GM19099 (cell line): ENCODE data around the gene ZNF24.

Experiments used
- POLR2A ChIP-seq: IDR thresholded peaks from 3 replicates; pipeline ENCODE4 v1.6.1; 2011; ENCODE audit warnings: low read depth; ENCODE audit not compliant: insufficient read length; ENCODE audit errors: extremely low read depth

ZNF24 gene

GRCh38 chr18:35371412-35372195 lies 27.4 kb upstream of the ZNF24 start:
- no peak for TF ChIP-seq POLR2A

GRCh38 chr18:35369126-35369525 lies 24.9 kb upstream of the ZNF24 start:
- TF ChIP-seq POLR2A = no peak

- TF ChIP-seq POLR2A = no peak
Measured at GRCh38 chr18:35368595-35368994, 24.4 kb upstream of the ZNF24 start.

DNA sequence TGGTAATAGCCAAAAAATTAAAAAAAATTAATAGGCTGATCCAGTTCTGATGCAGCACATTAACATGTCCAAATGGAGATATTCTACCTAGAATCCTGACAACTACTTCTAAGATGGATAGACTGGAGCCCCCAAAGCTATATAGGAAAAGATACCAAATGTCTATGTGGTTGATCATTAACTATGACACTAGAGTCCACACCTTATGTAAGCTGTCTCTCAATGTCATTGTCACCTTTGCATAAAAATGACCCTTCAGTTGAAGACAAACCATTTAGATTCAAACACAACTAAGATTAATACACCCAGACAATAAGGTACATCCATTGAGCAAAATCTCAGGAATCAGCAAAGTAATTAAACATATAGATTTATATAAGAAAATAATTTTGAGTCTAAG lies 18.3 kb upstream of the ZNF24 start:
- TF ChIP-seq POLR2A = no peak

DNA sequence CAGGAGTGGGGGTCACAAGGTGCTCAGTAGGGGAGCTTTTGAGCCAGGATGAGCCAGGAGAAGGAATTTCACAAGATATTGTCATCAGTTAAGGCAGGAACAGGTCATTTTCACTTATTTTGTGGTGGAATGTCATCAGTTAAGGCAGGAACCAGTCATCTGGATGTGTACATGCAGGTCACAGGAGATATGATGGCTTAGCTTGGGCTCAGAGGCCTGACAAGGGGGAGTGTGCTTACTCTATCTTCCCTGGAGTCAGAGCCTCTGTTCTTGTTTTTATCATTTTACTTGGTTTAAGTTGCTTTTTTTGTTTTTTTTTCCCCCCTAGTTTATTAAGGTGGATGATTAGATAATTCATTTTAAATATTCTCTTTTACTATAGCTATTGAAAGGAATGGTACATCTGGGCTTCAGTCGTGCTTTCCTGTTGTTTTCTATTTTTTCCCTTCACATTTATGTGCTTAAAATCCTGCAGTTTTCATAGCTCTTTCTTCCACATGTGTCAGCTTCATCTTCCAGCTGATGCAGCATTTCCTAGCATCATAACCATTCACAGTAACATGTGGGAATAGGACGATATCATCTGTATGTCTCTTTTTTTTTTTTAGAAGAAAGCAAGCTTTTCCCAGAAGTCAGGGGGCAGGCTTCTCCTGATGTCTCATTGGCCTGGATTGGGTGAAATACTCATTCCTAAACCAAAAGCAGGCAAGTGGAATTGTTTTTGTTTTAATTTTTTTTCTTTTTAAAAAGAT lies 17.5 kb upstream of the ZNF24 start:
- no peak for TF ChIP-seq POLR2A

DNA sequence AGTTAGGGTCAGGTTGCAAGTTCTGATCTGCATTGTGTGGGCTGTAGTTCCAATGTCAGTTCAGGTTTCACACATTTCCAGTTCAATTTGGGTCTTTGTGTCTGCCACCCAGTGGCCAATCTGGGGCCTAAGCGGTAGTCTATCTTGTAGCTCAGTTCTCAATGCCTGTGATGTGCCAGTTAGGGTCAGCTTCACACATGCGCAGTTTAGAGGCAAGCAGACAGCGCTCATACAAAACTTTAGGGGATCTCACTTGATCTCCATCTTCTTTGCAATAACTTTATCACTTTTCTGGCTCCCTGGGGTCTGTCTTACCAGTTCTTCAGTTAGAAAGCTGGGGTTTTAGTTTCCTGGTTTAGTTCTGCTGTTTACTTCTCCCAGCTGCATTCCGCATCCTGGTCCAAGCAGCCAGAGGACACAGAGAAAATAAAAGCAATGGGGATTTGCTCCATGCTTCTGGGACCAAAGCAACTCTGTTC lies 11.0 kb upstream of the ZNF24 start:
- no peak for TF ChIP-seq POLR2A

- no peak for TF ChIP-seq POLR2A
Measured at GRCh38 chr18:35352778-35353177, 8.6 kb upstream of the ZNF24 start.

DNA sequence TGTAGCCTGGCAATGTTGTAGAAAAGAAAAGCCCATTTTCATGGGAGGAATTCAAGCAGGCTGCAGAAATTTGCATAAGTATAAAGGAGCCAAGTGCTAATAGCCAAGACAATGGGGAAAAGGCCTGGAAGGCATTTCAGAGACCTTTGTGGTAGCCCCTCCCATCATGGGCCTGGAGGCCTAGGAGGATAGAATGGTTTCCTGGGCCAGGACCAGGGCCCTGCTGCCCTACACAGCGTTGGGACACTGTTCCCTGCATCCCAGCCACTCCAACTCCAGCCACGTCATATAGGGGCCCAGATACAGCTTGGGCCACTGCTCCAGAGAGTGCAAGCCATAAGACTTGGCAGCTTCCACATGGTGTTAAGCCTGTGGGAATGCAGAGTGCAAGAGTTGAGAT lies 8.1 kb upstream of the ZNF24 start:
- TF ChIP-seq POLR2A = no peak

DNA sequence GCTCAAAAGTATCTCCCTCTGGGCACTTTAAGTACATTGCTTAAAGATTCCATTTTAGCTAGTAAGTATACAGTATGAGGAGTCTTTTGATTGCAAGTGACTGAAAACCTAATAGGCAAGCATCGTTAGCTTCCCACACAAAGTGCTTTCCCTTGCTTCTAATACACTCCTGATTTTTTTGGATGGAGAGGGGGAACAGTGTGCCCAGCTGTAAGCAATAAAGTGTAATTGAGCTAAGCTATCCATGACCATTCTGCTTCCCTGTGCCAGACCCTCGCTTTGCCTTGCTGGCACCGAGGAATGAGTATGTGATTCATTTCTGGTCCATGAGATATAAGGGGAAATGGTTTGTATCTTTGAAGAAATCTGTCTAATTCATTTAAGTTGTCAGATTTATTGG lies 3.8 kb upstream of the ZNF24 start:
- TF ChIP-seq POLR2A = no peak

DNA sequence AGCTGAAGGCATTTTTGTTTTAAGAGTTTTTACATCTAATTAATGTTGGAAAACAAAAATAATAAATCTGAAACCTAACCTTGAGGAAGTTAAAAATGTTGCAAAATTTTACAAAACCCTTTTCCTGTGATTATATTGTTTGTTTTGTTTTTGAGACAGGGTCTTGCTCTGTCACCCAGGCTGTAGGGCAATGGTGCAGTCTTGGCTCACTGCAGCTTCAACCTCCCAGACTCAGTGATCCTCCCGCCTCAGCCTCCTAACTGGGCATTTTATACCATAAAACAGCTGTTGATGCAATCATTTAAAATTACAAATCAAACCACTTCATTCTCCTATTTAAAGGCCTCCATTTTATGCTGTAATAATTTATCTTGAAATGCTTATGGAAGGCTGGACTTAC lies 1.7 kb upstream of the ZNF24 start:
- TF ChIP-seq POLR2A = no peak

GRCh38 chr18:35345460-35345921 lies 1.3 kb upstream of the ZNF24 start:
- TF ChIP-seq POLR2A = no peak

GRCh38 chr18:35344736-35345459 lies 678 bp upstream of the ZNF24 start:
- TF ChIP-seq POLR2A = no peak

- TF ChIP-seq POLR2A = no peak
Measured at GRCh38 chr18:35343488-35343935, 708 bp downstream of the ZNF24 start.

GRCh38 chr18:35337286-35337685 lies 6.9 kb downstream of the ZNF24 start:
- no peak for TF ChIP-seq POLR2A

GRCh38 chr18:35335866-35336265 lies 8.4 kb downstream of the ZNF24 start:
- no peak for TF ChIP-seq POLR2A

GRCh38 chr18:35334821-35335220 lies 9.4 kb downstream of the ZNF24 start:
- no peak for TF ChIP-seq POLR2A

DNA sequence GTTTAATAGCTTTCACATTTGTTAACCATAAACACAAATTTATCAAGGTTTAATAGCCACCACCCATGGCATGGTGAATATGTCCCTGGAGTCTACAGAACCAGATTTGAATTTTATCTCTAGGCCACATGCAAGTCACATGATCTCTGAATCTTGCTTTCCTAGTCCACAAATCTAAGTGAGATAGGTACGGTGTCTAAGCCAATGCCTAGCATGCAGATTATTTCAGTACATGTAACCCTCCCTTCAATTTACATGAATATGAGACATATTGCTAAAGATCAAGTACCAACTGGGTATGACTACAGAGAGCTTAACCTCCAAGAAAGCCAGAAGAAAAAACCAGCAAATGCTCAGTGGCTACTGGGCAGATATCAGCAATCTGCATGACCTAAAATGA lies 10.0 kb downstream of the ZNF24 start:
- no peak for TF ChIP-seq POLR2A
